Stimulated activated CD4-positive, alpha-beta T cell treated with anti-CD3 and anti-CD28 coated beads, Interleukin-15, amount 100 ng/mL, for 24 hours (primary cell): ENCODE data around the gene SLC25A34.

Experiments used
- DNase-seq: peaks from one replicate; pipeline ENCODE4 v3.0.0-alpha.2; 2020

Gene SLC25A34

DNA sequence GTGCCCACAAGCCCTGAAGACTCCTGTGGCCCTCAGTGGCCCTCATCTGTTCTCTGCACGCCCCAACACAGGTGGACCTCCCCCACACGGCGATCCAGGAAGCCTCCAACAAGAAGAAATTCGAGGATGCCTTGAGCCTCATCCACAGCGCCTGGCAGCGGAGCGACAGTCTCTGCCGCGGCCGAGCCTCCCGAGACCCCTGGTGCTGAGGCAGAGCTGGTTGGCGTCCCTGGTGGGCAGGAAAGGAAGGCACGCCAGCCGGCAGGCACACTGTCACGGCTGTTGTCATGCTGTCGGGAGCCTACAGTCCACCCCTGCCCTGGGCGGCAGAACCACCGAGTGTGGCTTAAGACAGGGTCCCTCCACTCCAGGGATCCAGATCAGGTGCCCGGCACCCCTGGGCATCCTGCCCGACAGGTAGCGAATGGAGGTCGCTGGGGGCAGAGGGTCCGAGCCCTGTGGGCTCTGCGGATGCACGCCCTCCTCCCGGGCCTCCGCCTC is 2.3 kb upstream of the SLC25A34 start:
- no peak for DNase-seq

DNA sequence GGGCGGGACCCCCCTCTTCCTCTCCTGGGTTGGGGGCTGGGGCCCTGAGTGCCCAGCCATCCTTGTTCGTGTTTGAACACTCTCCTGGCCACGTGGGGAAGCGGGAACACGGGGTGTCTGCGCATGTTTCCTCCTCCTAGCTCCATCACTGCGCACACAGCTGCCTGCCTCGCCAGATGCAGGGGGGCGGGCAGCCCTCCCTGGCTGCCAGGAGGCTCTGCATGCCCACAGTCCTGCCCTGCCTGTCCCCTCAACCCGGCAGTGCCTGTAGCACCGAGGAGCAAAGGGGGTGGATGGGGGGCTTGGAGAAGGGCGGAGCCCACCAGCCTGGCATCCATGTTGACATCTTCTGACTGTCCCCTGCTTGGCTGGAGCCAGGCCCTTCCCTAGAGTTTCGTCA is 1.8 kb upstream of the SLC25A34 start:
- DNase-seq: no peak

DNA sequence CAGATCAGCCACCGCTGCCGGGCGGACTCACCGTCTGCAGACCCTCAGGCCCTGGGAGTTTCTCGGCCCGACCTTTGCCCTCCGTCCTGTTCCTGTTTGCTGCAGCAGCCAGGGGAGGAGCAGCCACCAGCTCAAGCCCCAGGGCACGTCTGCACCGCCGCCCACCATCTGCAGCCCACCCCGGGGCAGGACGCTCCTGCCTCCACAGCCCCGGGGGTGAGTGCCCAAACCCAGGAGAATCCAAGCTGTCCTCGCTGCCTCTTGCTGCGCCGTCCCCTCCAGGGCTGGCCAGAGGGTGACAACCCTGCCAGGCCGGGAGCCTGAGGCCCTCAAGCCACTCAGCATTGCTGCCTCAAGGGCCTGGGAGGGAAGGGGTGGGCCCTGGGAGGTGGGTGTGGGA is 1.2 kb upstream of the SLC25A34 start:
- no peak for DNase-seq

DNA sequence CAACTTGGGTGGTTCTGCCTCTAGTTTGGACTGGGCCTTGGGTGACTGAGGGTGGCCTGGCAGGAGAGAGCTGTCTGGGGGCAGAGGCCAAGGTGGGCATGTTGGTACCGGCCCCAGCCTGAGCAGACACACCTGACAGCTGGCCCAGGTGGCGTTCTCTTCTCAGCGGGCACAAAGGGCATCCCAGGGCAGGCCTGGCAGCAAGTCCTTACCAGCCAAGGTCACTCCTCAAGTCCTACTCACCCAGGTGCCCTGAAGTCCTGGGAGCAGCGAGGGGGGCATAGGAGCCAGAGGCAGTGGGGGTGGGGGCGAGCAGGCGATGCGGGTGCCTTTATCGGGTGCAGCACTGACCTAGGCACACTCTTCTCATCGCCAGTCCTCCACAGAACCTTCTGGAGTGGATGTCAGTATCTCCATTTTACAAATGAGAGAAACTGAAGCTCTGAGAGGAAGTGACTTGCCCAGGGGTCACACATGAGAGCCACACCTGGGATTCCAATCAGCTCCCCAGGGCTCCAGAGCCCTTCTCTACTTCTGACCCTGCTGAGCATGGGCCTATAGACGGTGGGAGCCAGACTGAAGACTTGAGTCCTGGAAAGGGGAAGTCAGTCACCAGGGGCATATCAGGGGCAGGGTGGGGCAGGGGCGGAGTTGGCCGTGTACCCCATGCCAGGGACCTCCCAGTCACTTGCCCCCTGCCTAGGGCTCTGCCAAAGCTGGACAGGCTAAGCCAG is 587 bp upstream of the SLC25A34 start:
- DNase-seq: no peak

DNA sequence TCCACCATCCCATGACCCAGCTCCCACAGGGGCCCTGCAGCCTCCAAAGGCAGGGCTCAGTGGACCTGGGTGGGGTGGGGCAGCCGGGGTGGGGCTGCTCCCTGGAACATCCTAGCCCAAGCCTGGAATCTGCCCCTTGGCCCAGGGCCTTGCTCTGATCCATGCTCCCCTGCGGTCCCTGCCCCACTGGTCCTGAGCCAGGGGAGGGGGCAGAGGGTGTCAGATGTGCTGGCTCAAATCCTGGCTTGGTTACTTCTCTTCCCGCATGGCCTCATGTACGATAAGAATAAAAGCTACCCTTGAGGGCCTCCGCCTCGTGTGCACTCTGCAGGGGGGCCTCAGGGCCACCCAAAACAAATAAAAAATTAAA is 819 bp downstream of the SLC25A34 start:
- DNase-seq: no peak

DNA sequence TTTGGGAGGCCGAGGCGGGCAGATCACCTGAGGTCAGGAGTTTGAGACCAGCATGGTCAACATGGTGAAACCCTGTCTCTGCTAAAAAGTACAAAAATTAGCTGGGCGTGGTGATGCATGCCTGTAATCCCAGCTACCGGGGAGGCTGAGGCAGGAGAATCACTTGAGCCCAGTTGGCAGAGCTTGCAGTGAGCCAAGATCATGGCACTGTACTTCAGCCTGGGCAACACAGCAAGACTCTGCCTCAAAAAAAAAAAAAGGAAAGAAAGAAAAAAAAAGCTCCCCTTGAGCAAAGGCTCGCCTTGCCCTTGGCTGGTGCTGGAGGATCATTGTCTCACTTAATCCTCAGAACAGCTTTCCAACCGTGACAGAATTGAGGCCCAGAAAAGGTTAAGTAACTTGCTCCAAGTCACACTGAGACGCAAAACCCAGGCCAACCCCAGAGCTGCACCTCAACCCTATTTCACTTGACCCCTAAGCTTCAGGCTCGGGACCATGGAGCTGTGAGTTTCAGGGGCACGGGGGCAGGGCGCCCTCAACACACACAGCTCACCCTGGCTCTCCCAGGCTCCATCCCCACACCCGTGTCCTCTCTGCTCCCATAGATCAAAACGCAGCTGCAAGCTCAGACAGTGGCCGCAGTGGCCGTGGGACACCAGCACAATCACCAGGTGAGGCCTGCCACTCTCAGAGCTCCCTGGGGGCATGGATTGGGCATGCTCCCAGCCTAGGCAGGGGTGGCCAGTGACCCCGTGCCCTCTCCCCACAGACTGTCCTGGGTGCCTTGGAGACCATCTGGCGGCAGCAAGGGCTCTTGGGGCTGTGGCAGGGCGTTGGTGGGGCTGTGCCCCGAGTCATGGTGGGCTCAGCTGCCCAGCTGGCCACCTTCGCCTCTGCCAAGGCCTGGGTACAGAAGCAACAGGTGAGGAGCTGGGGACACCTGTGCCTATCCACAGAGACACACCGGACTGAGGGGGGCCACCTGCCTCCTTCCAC is 1.6 kb downstream of the SLC25A34 start:
- no peak for DNase-seq

DNA sequence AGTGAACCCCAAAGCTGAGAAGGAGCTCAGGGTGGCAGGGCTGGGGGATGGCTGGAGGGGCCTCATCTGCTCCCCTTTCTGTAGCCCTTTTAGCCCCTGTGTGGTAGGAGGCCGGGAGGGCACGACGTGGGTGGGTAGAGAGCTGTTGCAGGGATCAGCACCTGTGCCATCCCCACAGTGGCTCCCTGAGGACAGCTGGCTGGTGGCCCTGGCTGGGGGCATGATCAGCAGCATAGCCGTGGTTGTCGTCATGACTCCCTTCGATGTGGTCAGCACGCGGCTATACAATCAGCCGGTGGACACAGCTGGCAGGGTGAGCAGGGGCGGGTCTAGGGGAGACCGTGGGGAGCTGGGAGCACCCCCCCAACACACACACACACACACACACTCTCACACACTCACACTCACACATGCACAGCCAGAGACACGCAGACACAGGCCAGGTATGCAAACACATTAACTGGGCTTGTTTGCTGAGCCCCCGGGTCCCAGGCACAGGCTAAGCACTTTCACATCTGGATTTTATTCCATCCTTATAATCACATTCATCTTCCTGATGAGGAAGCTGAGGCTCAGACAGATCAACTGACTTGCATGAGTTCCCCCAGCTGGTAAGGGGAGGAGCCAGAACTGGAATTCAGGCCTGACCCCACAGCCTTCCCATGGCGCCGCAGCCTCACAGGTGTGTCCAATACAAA is 2.5 kb downstream of the SLC25A34 start:
- DNase-seq: no peak

DNA sequence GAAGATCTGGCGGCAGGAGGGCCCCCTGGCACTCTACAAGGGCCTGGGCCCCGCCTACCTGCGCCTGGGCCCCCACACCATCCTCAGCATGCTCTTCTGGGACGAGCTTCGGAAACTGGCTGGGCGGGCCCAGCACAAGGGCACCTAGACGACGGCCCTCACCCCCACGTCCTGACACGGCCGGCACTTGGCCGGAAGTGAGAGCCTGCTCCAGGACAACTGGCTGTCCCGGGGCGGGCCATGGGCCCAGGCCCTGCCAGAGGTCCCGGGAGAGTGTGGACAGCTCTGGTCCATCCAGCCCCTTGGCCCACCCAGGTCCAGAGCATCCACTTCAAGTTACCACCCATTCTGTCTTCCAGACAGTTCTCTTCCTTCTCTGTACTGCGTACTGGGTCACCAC is 3.2 kb downstream of the SLC25A34 start:
- DNase-seq: no peak

DNA sequence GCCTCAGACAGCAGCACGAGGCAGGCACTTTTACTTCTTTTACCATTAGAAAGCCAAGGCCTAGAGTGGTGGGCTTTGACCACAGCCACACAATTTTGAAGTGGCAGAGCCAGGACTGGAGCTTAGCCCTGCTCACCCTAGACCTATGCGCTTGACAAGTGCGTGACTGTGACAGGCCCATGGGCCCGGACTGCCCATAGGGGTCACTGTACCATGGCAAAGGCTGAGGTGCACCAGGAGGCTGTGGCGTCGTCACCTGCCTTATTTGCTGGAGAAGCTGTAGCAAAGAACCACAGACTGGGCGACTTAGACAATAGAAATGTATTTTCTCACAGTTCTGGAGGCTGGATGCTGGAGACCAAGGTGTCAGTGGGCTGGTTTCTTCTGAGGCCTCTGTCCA is 3.7 kb downstream of the SLC25A34 start:
- no peak for DNase-seq

DNA sequence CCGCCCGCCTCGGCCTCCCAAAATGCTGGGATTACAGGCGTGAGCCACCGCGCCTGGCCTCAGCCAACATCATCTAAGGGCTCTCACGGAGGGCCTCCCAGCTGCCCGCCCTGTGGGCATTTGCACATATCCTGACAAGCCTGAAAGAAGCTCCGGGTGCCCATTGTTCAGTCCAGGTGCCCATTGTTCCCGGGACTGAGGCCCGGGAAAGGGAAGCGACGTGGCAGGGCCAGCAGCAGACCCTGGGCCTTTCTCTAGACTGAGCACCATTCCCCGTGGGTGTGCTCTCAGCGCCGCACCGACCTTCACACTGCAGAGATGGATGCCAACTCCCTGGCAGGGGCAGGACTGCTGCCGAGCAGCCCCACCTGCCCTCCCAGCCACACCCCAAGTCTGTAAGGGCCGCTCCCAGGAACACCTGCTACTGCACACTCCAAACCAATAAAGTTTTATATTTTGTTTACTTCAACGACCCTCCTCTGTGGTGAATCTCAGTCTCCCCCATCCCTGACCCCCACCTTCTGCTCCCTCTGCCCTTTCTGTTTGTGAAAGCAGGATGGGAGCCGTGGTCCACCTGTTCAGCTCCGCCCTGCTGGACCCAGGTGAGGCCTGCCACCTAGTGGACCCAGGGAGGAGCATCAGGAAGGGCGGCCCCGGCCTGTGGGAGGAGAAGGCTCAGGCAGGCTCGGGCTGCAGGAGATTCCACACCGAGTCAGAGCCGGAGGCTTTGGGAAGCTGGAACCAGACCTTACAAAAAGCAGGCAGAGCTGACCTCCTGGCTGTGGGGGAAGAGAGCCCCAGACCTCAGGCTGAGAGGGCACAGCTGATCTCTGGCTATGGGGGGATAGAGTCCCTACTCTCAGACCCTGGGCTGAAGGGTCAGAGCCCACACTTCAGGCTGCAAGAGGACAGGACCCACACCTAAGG is 5.1 kb downstream of the SLC25A34 start:
- DNase-seq: peak; percentile 79

DNA sequence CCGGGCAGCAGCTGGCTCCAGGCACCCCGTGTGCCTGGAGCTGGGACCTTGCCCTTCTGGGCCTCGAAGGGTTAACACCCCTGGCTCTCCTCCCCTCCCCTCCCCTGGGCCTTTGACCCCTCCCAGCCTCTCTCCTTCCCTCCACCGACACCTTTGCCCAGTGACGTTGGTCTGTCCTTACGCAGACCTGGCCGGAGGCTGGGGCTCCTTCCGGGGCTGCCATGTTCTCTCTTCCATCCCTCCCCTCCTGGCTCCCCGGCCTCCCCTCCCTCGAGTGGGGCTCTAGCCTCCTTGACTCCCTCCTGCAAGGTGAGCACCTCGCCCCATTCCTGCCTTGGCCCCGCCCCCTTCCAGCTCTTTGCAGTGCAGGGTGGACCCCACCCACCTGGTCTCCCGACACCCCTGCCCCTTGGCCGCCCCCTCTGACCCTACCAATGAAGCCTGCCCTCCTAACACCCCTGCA is 6.3 kb downstream of the SLC25A34 start, which contains the start of gene TMEM82:
TSS of gene TMEM82 (plus strand) at position 161 of the 463 bp plus-strand sequence. CDS start at position 222, 61 bp downstream.
- no peak for DNase-seq

DNA sequence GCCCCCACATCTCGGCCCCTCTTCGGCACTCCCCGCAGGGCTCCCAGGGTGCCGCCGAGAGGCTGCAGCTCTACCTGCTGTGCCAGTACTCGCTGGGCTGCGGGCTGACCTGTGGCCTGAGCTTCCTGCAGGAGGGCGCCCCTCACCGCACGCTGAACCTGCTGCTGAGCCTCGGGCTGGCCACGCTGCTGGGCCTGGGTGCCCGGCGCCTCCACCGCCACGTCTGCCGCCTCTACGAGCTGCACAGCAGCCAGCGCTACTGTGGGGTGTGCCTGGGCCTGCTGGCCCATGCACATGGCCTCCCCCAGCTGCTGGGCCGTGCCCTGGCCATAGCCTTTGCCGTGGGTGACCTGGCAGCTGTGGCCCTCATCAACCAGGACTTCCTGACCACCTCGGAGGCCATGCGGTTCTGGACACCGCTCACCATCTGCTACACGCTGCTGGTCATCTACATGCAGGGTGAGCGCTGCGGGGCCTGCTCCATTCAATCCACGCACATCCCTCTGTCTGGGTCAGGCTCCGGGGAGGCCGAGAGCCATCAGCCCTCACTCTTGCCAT is 8.1 kb downstream of the SLC25A34 start:
- no peak for DNase-seq

DNA sequence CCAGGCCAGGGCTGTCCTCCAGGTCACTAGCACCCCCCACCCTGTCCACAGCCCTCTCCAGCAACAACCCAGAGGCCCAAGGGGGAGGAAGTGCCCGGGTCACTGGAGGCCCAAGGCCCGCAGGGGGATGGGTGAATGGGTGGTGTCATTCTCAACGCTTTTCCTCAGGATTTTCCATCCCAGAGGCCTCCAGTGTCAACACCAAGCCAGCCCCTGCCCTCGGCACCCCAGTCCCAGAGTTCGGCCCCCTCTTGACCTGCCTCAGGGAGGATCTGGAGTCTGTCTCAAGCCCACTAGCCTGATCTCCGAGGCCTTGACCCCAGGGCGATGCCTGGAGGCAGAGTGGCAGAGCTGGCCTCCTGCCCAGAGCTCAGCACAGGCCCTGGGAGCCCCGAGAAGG is 11.3 kb downstream of the SLC25A34 start:
- DNase-seq: no peak

DNA sequence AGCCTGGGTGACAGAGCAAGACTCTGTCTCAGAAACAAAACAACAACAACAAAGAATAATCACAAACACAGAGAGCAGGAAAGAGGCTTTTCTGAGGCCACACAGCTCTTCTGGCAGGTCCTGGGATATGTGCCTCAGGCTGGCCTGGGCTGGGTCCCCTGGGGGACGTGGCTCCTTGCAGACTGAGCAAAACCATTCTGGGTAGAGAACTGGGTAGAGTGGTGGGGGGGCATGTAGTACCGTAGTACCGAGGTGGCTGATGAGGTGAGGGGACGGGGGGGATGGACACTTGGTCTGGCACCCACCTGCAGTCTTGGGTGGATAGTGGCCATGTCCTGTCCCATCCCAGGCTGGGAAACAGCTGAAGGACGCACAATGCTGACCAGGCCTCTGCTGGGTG is 12.2 kb downstream of the SLC25A34 start:
- DNase-seq: no peak

DNA sequence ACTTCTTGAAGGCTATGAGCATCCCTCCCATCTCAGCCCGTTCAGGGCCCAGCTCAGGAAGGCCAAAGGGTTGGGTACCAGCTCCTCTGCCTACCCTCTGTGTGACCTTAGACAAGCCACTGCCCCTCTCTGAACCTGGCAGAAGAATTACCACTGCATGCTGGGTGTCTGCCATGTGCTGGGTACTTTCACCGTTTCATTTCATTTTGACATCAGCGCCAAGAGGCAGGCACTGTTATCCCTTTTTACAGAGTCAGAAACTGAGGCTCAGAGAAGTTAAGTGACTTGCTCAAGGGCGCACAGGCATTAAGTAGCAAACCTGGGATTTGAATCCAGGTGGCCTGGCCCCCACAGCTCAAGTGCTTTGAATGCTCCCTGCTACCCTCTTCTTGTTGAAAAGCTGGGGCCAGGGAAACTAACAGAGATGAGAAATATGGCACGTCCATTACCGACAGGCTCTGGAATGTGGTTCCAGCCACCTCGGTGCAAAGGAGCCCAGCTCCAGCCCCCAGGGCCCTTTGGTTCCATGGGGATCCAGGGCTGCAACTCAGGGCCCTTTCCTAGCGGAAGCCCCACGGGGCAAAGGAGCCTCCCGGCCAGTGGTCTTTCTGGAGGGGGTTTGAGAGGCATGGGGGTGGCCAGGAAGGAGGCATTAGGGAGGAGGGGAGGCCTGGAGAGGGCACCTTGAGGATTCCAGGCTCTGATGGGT is 12.8 kb downstream of the SLC25A34 start:
- DNase-seq: no peak

DNA sequence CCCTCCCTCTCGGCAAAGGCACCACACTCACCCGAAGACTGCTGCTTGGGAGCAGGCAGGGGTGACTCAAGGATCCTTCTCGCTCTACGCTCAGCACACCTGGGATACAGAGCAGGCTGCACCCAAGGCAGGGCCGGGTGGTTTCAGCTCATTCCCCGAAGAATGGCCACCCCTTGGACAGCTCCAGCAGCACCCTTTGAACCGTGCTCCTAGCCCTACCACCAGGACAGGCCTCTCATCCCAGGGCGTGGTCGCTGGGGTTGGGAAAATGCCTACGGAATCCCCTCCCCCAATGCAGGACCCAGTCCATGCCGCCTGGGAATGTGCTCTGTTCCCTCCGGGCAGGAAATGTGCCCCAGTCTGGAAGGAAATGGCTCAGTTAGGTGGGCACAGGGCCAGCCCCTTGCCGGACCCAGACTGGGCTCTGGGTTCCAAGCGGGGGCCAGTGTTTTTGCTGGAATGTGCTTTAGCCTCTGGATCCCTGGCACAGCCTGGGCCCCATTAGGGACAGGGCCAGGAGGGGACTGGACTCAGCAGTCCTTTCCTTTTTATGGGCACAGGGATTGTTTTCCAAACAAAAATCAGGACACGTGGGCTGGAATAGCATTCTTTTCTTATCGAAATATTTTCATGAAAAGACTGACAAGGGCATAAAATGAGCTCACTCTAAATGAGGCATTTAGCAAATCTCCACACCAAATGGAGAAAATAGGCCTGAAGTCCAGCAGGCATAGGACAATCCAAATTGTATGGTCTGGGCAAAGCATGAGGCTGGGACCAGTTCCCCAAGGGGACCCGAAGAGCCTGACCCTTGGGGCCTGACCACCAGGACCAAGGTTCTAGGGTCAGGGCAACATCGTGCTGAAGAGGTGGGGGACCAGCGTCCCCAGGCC is 13.6 kb downstream of the SLC25A34 start:
- DNase-seq: no peak

DNA sequence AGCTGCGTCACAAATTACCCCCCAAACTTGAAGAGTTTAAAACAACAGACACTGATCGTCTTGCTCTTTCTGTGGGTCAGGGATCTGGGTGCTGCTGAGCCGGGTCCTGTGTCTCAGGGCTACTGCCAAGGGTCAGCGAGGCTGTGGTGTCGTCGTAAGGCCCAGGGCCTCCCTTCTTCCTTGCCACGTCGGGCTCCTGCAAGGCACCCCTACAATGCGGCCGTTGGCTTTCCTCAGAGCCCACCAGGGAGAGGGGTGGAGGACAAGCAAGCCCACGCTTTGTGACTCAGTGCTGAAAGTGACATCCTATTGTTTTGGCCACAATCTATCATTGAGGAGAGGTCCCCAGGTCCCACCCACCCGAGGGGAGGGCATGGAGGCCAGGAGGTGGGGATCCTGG is 14.9 kb downstream of the SLC25A34 start:
- DNase-seq: no peak

DNA sequence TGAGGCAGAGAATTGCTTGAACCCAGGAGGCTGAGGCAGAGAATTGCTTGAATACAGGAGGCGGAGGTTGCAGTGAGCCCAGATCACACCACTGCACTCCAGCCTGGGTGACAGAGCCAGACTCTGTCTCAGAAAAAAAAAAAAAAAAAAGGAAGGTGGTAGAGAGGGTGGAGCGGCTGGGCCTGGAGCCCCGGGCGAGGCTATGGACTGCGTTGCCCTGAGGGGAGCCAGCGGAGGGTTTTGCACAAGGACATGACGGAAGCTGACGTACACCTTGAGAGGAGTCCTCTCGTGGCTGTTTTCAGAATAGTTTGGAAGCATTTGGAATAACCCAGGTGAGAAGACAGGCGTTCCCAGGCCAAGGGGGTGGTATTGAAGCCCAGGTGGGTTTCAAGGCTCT is 15.7 kb downstream of the SLC25A34 start:
- DNase-seq: no peak

DNA sequence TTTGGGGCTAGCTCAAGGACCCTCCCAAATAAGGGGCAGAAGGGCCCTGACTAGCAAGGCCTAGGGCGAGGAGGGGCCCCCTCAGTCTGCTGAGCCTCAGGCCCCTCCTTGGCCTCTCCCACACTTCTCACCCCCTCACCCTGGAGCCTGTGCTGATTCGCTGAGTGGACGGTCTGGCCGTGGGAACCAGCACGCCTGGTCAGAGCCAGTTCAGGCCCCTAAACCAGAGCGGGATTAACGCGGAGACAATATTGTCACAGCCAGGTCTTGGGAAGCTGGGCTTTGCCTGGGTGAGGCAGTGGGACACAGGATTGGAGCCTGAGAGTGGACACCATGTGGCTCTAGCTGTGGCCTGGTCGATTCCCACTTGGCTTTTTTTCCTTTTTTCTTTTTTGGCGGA is 17.7 kb downstream of the SLC25A34 start:
- DNase-seq: no peak
